ENCODE data around the gene MYOZ2. TPM values are rescaled to one million over a fixed set of nuclear protein-coding genes. Genes with fewer than 3 reads are reported as not detected.

MYOZ2 gene
- total RNA-seq, 3 donors from 2014 or later (not counting 1 experiment from before 2014, with no cell fraction given) = not detected

DNA sequence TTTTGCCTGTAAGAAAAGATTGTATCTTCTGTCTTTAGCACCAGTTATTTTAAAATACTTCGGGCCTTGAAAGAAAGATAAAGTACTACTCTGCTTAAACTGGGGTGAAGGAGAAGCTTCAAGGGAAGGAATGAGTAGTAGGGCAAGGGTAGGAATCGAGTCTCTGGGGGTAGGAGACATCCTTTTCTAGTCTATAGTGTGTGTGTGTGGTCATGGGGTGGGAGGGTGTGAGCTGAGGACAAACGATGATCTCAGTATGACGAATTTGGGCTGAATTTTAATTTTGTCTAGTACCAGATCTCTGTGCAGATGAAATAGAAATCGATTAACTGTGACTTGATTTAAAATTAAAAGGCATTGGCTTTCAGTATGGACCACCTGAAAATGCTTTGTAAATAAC is 3.3 kb upstream of the MYOZ2 start:
- H3K36me3 Mint-ChIP-seq = no peaks in the 10 kb centered on the region

DNA sequence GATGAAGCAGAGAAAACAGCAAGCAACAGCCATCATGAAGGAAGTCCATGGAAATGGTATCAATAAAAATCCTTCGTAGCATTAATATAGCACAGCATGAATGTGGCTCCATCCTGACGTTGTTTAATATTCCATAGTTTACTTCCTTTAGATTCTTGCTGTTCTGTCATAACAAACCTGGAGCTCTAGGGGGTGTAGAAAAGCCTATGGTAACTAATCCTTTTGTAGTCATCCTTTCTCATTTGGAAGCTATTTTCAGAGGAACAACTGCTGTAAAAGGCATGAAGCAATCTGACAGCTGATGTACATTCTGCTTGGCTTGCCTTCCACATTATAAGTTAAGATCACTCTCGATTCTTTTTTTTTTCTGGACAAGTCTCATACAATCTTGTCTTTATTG is 914 bp downstream of the MYOZ2 start:
- Mint-ChIP-seq H3K4me1 (peaks cover 10% of the 10 kb centered on the region in 2 donors), H3K36me3 (no peaks in the 10 kb centered on the region), H3K4me3 (no peak overlapping the region), H3K27me3 (ENCODE audit: low read depth in 2 of 2) (peaks cover 2 to 7% of the 10 kb centered on the region in 2 donors), H3K27ac (no peak overlapping the region), H3K9me3 (no peaks in the 10 kb centered on the region)
- TF ChIP-seq, protein P1, sequence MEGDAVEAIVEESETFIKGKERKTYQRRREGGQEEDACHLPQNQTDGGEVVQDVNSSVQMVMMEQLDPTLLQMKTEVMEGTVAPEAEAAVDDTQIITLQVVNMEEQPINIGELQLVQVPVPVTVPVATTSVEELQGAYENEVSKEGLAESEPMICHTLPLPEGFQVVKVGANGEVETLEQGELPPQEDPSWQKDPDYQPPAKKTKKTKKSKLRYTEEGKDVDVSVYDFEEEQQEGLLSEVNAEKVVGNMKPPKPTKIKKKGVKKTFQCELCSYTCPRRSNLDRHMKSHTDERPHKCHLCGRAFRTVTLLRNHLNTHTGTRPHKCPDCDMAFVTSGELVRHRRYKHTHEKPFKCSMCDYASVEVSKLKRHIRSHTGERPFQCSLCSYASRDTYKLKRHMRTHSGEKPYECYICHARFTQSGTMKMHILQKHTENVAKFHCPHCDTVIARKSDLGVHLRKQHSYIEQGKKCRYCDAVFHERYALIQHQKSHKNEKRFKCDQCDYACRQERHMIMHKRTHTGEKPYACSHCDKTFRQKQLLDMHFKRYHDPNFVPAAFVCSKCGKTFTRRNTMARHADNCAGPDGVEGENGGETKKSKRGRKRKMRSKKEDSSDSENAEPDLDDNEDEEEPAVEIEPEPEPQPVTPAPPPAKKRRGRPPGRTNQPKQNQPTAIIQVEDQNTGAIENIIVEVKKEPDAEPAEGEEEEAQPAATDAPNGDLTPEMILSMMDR (IDR thresholded peaks at IDR 0.05) = no peak
- DNase-seq = no peak
- Histone ChIP-seq H3K9me3 (ENCODE audit: control insufficient read depth, insufficient read depth, low read length) (no peaks in the 10 kb centered on the region), H3K36me3 (ENCODE audit: control insufficient read depth, insufficient read depth, low read length) (no peaks in the 10 kb centered on the region), H3K27ac (ENCODE audit: low read length) (no peak overlapping the region), H3K27me3 (ENCODE audit: control insufficient read depth, insufficient read depth, low read length) (no peaks in the 10 kb centered on the region), H3K4me3 (ENCODE audit: low read length) (no peak overlapping the region), H3K4me1 (ENCODE audit: control insufficient read depth, insufficient read depth, low read length) (peaks cover 3% of the 10 kb centered on the region)
- intact Hi-C loops (cut with micrococcal nuclease) = no loop called here
- WGBS (ENCODE audit: insufficient coverage) = 83% methylated on average over 3 of the region's 3 CpGs
- no peak for ATAC-seq

More for the DNA sequence above, 3.3 kb upstream of the MYOZ2 start:
- WGBS (ENCODE audit: insufficient coverage) = 69% methylated on average over 5 of the region's 5 CpGs
- Mint-ChIP-seq H3K9me3 (no peaks in the 10 kb centered on the region), H3K27ac (no peak overlapping the region), H3K4me1 (no peaks in the 10 kb centered on the region), H3K4me3 (no peak overlapping the region), H3K27me3 (ENCODE audit: low read depth in 2 of 2) (peaks cover 2 to 3% of the 10 kb centered on the region in 2 donors)
- DNase-seq (no peak), ATAC-seq (no peak)
- no peak overlapping the region for H3K4me3 ChIP-seq (ENCODE audit: low read length)
- intact Hi-C loops (cut with micrococcal nuclease) = no loop called here
- TF ChIP-seq, protein P1 (IDR thresholded peaks at IDR 0.05) = no peak
- H3K4me1 ChIP-seq (ENCODE audit: control insufficient read depth, insufficient read depth, low read length) = no peaks in the 10 kb centered on the region
- H3K9me3 ChIP-seq (ENCODE audit: control insufficient read depth, insufficient read depth, low read length) = no peaks in the 10 kb centered on the region
- H3K36me3 ChIP-seq (ENCODE audit: control insufficient read depth, insufficient read depth, low read length) = no peaks in the 10 kb centered on the region
- H3K27me3 ChIP-seq (ENCODE audit: control insufficient read depth, insufficient read depth, low read length) = no peaks in the 10 kb centered on the region
- no peak overlapping the region for H3K27ac ChIP-seq (ENCODE audit: low read length)

DNA sequence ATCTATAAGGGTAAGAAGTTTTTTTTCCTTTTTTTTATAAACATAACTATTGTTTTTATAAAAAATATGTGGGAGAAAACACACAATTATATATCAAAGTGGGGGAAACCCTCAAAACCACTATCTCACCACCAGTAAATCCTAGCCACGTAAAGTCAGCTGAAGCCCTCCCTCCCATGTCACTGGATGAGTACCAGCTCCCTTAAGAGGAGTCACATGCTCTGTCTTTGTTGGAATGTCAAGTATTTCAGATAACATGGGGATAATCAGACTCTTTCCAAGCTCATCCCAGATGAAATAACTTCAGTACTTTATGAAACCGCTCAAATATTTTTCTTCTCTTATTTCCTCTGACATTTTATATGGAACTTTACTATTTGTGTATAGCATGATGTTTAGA is 2.4 kb downstream of the MYOZ2 start:
- intact Hi-C loops (cut with micrococcal nuclease) = no loop called here
- Mint-ChIP-seq H3K27me3 (ENCODE audit: low read depth in 2 of 2) (peaks cover 2 to 7% of the 10 kb centered on the region in 2 donors), H3K4me1 (peaks cover 10% of the 10 kb centered on the region in 2 donors), H3K27ac (no peak overlapping the region), H3K4me3 (no peak overlapping the region), H3K36me3 (no peaks in the 10 kb centered on the region), H3K9me3 (no peaks in the 10 kb centered on the region)
- no peaks in the 10 kb centered on the region for H3K27me3 ChIP-seq (ENCODE audit: control insufficient read depth, insufficient read depth, low read length)
- H3K4me3 ChIP-seq (ENCODE audit: low read length) = no peak overlapping the region
- no peaks in the 10 kb centered on the region for H3K9me3 ChIP-seq (ENCODE audit: control insufficient read depth, insufficient read depth, low read length)
- H3K36me3 ChIP-seq (ENCODE audit: control insufficient read depth, insufficient read depth, low read length) = no peaks in the 10 kb centered on the region
- TF ChIP-seq, protein P1 (IDR thresholded peaks at IDR 0.05) = no peak
- peaks cover 3% of the 10 kb centered on the region for H3K4me1 ChIP-seq (ENCODE audit: control insufficient read depth, insufficient read depth, low read length)
- no peak overlapping the region for H3K27ac ChIP-seq (ENCODE audit: low read length)
- ATAC-seq (no peak), DNase-seq (peak in 1 of 2 donors; percentile 27)
- 0% methylated on average over 1 of the region's 2 CpGs for WGBS (ENCODE audit: insufficient coverage)

DNA sequence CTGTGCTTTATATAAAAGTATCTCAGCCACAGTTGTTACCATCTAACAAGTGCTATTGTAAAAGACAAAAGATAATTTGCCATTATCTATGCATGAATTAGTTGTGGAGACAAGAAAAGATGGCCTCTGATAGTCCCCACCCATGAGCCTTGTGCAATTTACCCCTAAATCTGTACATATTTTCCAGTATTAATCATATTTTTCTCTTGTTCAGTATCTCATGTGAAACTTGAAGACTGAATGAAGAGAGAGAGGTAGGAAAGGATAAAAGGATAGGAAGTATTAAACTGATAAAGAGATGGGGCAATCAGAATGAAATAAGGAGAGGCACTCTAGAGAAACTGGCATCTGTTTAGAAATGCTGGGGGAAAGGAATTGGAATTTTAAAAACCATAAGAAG is 3.7 kb downstream of the MYOZ2 start:
- Histone ChIP-seq H3K27me3 (ENCODE audit: control insufficient read depth, insufficient read depth, low read length) (no peaks in the 10 kb centered on the region), H3K4me1 (ENCODE audit: control insufficient read depth, insufficient read depth, low read length) (peaks cover 3% of the 10 kb centered on the region), H3K36me3 (ENCODE audit: control insufficient read depth, insufficient read depth, low read length) (no peaks in the 10 kb centered on the region), H3K4me3 (ENCODE audit: low read length) (no peak overlapping the region), H3K9me3 (ENCODE audit: control insufficient read depth, insufficient read depth, low read length) (no peaks in the 10 kb centered on the region), H3K27ac (ENCODE audit: low read length) (no peak overlapping the region)
- DNase-seq (no peak), ATAC-seq (no peak)
- Mint-ChIP-seq H3K36me3 (no peaks in the 10 kb centered on the region), H3K4me3 (no peak overlapping the region), H3K4me1 (peaks cover 10% of the 10 kb centered on the region in 2 donors), H3K9me3 (no peaks in the 10 kb centered on the region), H3K27me3 (ENCODE audit: low read depth in 2 of 2) (peaks cover 2 to 7% of the 10 kb centered on the region in 2 donors), H3K27ac (no peak overlapping the region)
- intact Hi-C loops (cut with micrococcal nuclease) = no loop called here
- TF ChIP-seq, protein P1 (IDR thresholded peaks at IDR 0.05) = no peak

Measured in natural killer cell (primary cell).